ENCODE results near the gene OPN3.

DNA sequence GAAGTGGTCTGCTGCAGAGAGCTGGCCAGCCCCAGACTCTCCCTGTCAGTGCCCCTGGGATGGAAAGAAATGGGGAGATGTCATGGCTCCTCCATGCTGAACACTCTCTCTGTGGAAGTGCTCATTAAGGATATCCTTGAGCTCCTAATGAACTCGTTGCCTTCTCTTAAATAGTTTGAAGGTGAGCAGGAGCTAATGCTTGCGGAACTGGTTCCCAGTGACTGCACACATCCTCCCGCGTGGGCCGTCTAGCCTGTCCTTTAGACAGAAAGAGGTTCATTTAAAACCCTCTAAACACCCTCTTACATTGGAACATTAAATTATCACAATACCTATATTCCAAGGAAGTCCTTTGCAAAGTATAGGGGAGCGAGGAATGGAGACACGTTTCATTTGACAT lies 6.0 kb upstream of the OPN3 start:
- TF ChIP-seq CTCF (IDR thresholded peaks at IDR 0.05) (no peak), POLR2A (IDR thresholded peaks at IDR 0.05) (no peak)

Data from breast epithelium (tissue), 3 donors.